DND-41 (cell line): ENCODE data around the gene LECT2.

Experiments
- ATAC-seq: fragments of 200-7000 bp; cut with Tn5 transposase; 3 replicates; pipeline ENCODE4 v1.9.1; 2021; ENCODE audit warnings: low read depth; ENCODE audit not compliant: insufficient read depth
- DNase-seq: peaks from one replicate; pipeline ENCODE4 v3.0.0-alpha.2; 2020
- H2AFZ ChIP-seq: 2 replicates; pipeline ENCODE4 v1.6.0; 2012; ENCODE audit warnings: low read depth, low read length
- H3K27ac ChIP-seq: 2 replicates; pipeline ENCODE4 v1.5.1; 2012; ENCODE audit warnings: low read length, inconsistent platforms
- H3K27me3 ChIP-seq: fragments of 200-600 bp; sonication (generic); 2 replicates; pipeline ENCODE4 v1.6.0; 2012; ENCODE audit warnings: low read length, mild to moderate bottlenecking, inconsistent platforms; ENCODE audit not compliant: insufficient read depth, poor library complexity
- H3K36me3 ChIP-seq: 2 replicates; pipeline ENCODE4 v1.5.1; 2012; ENCODE audit warnings: low read length, inconsistent platforms; ENCODE audit not compliant: insufficient read depth
- H3K4me1 ChIP-seq: 2 replicates; pipeline ENCODE4 v1.5.1; 2012; ENCODE audit warnings: mild to moderate bottlenecking, low read length; ENCODE audit not compliant: insufficient read depth
- H3K4me2 ChIP-seq: 2 replicates; pipeline ENCODE4 v1.6.0; 2012; ENCODE audit warnings: mild to moderate bottlenecking, moderate library complexity, low read length, inconsistent platforms; ENCODE audit not compliant: insufficient read depth
- H3K4me3 ChIP-seq, 2 experiments: fragments of 200-600 bp in 1 of 2; shearing (Covaris generic) in 1 of 2; 2 replicates each; pipeline ENCODE4 v1.5.1; 2012 to 2016; ENCODE audit warnings: inconsistent platforms in 2 of 2, low read length in 2 of 2, mild to moderate bottlenecking in 2 of 2, low read depth in 1 of 2, moderate library complexity in 1 of 2
- H3K79me2 ChIP-seq: 2 replicates; pipeline ENCODE4 v1.6.0; 2012; ENCODE audit warnings: low read length, inconsistent platforms; ENCODE audit not compliant: insufficient read depth
- H3K9ac ChIP-seq: 2 replicates; pipeline ENCODE4 v1.6.0; 2012; ENCODE audit warnings: low read depth, mild to moderate bottlenecking, inconsistent platforms, low read length, moderate library complexity
- H3K9me3 ChIP-seq: 2 replicates; pipeline ENCODE4 v1.5.1; 2012; ENCODE audit warnings: low read length, moderate library complexity, mild to moderate bottlenecking, inconsistent platforms; ENCODE audit not compliant: insufficient read depth, severe bottlenecking
- H4K20me1 ChIP-seq: 2 replicates; pipeline ENCODE4 v1.6.0; 2012; ENCODE audit warnings: low read length; ENCODE audit not compliant: insufficient read depth
- EZH2 ChIP-seq: IDR thresholded peaks from 3 replicates; pipeline ENCODE4 v1.6.1; 2012; ENCODE audit warnings: borderline replicate concordance, low read depth, mild to moderate bottlenecking, moderate library complexity, low read length, inconsistent platforms; ENCODE audit not compliant: severe bottlenecking
- TF ChIP-seq, protein P1 (sequence below): IDR thresholded peaks from 2 replicates; pipeline ENCODE4 v1.5.1; 2012; ENCODE audit warnings: borderline replicate concordance, low read length, moderate library complexity, mild to moderate bottlenecking; ENCODE audit not compliant: poor library complexity, severe bottlenecking; ENCODE audit errors: extremely low read depth

Gene LECT2

DNA sequence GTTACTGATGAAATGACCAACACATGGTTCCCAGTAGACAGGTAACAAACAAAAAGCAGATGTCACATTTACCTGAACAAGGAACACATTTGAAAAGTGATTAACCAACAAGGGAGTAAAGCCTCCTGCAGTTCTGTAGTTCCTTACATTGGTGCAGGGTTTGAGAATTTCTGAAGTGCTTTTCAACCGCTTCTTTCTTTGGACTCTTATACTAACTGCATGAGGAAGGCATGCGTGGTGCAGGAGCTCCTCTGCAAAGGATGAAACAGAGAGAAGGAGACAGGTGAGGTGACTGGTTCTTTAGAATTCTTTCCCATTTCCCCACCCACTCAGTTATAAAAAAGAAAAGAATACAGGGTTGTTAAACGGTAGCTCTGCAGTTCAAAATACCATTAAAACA is 54.5 kb downstream of the LECT2 start:
- TF ChIP-seq EZH2: no peak
- TF ChIP-seq, protein P1, sequence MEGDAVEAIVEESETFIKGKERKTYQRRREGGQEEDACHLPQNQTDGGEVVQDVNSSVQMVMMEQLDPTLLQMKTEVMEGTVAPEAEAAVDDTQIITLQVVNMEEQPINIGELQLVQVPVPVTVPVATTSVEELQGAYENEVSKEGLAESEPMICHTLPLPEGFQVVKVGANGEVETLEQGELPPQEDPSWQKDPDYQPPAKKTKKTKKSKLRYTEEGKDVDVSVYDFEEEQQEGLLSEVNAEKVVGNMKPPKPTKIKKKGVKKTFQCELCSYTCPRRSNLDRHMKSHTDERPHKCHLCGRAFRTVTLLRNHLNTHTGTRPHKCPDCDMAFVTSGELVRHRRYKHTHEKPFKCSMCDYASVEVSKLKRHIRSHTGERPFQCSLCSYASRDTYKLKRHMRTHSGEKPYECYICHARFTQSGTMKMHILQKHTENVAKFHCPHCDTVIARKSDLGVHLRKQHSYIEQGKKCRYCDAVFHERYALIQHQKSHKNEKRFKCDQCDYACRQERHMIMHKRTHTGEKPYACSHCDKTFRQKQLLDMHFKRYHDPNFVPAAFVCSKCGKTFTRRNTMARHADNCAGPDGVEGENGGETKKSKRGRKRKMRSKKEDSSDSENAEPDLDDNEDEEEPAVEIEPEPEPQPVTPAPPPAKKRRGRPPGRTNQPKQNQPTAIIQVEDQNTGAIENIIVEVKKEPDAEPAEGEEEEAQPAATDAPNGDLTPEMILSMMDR: no peak
- no peak overlapping the region for H3K4me2 ChIP-seq
- no peak overlapping the region for H3K27ac ChIP-seq
- H3K36me3 ChIP-seq: no peaks in the 10 kb centered on the region
- H3K9ac ChIP-seq: no peak overlapping the region
- no peak overlapping the region for H3K4me3 ChIP-seq
- H3K79me2 ChIP-seq: no peaks in the 10 kb centered on the region
- no peaks in the 10 kb centered on the region for H4K20me1 ChIP-seq
- peaks cover 33% of the 10 kb centered on the region for H3K27me3 ChIP-seq
- no peaks in the 10 kb centered on the region for H3K9me3 ChIP-seq
- ATAC-seq: no peak
- no peak overlapping the region for H2AFZ ChIP-seq
- no peak for DNase-seq
- no peaks in the 10 kb centered on the region for H3K4me1 ChIP-seq

DNA sequence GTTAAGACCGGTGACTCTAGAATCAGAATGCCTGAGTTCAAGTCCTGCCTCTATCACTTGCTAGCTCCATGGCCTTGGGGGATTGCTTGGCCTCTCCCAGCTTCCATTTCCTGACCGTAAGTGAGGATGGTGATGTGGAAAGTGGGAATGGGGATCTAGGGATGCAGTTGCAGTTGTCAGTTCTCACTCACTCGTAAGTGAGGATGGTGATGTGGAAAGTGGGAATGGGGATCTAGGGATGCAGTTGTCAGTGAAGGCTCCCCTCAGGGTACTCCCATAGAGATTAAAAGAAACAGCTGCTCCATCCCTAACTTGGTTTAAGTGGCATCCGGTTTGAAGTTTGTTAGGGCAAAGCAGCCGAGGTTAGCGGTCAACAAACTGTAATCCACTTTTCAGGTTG is 56.1 kb downstream of the LECT2 start:
- Histone ChIP-seq H3K36me3 (no peaks in the 10 kb centered on the region), H3K79me2 (no peaks in the 10 kb centered on the region), H3K4me1 (no peaks in the 10 kb centered on the region), H4K20me1 (no peaks in the 10 kb centered on the region), H3K9ac (no peak overlapping the region), H2AFZ (no peak overlapping the region), H3K4me2 (no peak overlapping the region), H3K27me3 (peaks cover 35% of the 10 kb centered on the region), H3K4me3 (no peak overlapping the region), H3K9me3 (no peaks in the 10 kb centered on the region), H3K27ac (no peak overlapping the region)
- DNase-seq (no peak), ATAC-seq (no peak)
- no peak for TF ChIP-seq EZH2
- TF ChIP-seq, protein P1: no peak
